ENCODE measurements around the gene SOX14. TPM values are rescaled to one million over a fixed set of nuclear protein-coding genes. Genes with fewer than 3 reads are reported as not detected.

Gene SOX14
- total RNA-seq, 1 donor from 2014 or later = not detected

GRCh38 chr3:137809509-137809908 lies 45.4 kb downstream of the SOX14 start:
- H3K36me3 ChIP-seq = no peaks in the 10 kb centered on the region
- H3K4me3 ChIP-seq = no peak overlapping the region
- no peak overlapping the region for H3K27ac ChIP-seq
- no peak for TF ChIP-seq CTCF (IDR thresholded peaks at IDR 0.05)
- no peak for DNase-seq (ENCODE audit: low spot score in 2 of 2)
- H3K9me3 ChIP-seq = no peaks in the 10 kb centered on the region
- intact Hi-C loops (cut with DNase I) = no loop called here
- no peaks in the 10 kb centered on the region for H3K4me1 ChIP-seq
- no peaks in the 10 kb centered on the region for H3K27me3 ChIP-seq

GRCh38 chr3:137812023-137812422 lies 47.9 kb downstream of the SOX14 start:
- no peaks in the 10 kb centered on the region for H3K27me3 ChIP-seq
- H3K27ac ChIP-seq = no peak overlapping the region
- intact Hi-C loops (cut with DNase I) = no loop called here
- H3K4me3 ChIP-seq = no peak overlapping the region
- DNase-seq (ENCODE audit: low spot score in 2 of 2) = no peak
- no peaks in the 10 kb centered on the region for H3K9me3 ChIP-seq
- H3K36me3 ChIP-seq = no peaks in the 10 kb centered on the region
- TF ChIP-seq CTCF (IDR thresholded peaks at IDR 0.05) = no peak
- no peaks in the 10 kb centered on the region for H3K4me1 ChIP-seq

- intact Hi-C loops (cut with DNase I) = no loop called here
- H3K9me3 ChIP-seq = no peaks in the 10 kb centered on the region
Measured at GRCh38 chr3:137815251-137815650, 51.1 kb downstream of the SOX14 start.

More at GRCh38 chr3:137815251-137815650, 51.1 kb downstream of the SOX14 start:
- H3K4me1 ChIP-seq = no peaks in the 10 kb centered on the region
- no peak overlapping the region for H3K4me3 ChIP-seq
- no peak overlapping the region for H3K27ac ChIP-seq
- TF ChIP-seq CTCF (IDR thresholded peaks at IDR 0.05) = no peak
- H3K27me3 ChIP-seq = no peaks in the 10 kb centered on the region
- no peak for DNase-seq (ENCODE audit: low spot score in 2 of 2)
- H3K36me3 ChIP-seq = no peaks in the 10 kb centered on the region

Other genes with a start within 250 kb of the SOX14 start
- 0.11 TPM for gene CLDN18, start 245.8 kb downstream of the SOX14 start, total RNA-seq

Measured in ascending aorta (tissue), 2 donors.